Measurements from ENCODE around the gene RBM10. TPM values are rescaled to one million over a fixed set of nuclear protein-coding genes. Genes with fewer than 3 reads are reported as not detected.

The RBM10 gene
- total RNA-seq, 1 experiment from 2014 or later = 56.9 TPM

GRCh38 chrX:47156611-47157520, 11.8 kb downstream of the RBM10 start:
- Histone ChIP-seq H3K4me1 (ENCODE audit: control insufficient read depth in 1 of 2, insufficient read depth in 2 of 2, low read length in 2 of 2) (no peaks in the 10 kb centered on the region), H3K9me2 (ENCODE audit: insufficient read depth) (no peaks in the 10 kb centered on the region), H3K79me2 (ENCODE audit: insufficient read depth, low read length) (peaks cover 88% of the 10 kb centered on the region), H3K4me3 (replicated peaks in 1 of 2; ENCODE audit: low read depth in 1 of 2, low read length in 2 of 2) (no peak overlapping the region), H4K20me1 (ENCODE audit: insufficient read depth) (no peaks in the 10 kb centered on the region), H3K4me2 (ENCODE audit: low read length) (no peak overlapping the region), H3K36me3 (ENCODE audit: control insufficient read depth in 1 of 2, insufficient read depth in 2 of 2, low read length in 2 of 2) (peaks cover 0 to 4% of the 10 kb centered on the region in 2 experiments; a peak in 1 of 4 replicates), H2AFZ (ENCODE audit: low read depth, low read length, poor library complexity, severe bottlenecking) (no peak overlapping the region), H3K27me3 (ENCODE audit: insufficient read depth, low read length) (no peaks in the 10 kb centered on the region), H3K27ac (ENCODE audit: low read depth, low read length) (no peak overlapping the region), H3K9me3 (ENCODE audit: control insufficient read depth in 1 of 2, insufficient read depth in 1 of 2, low read depth in 1 of 2, low read length in 2 of 2) (no peaks in the 10 kb centered on the region), H3K9ac (ENCODE audit: low read length) (no peak overlapping the region)
- BruUV-seq (replicated peaks) = no TSS peak
- intact Hi-C loops (cut with micrococcal nuclease) = no loop called here
- ATAC-seq = no peak
- TF ChIP-seq JUND (IDR thresholded peaks at IDR 0.05) (no peak), YY1 (IDR thresholded peaks at IDR 0.05; ENCODE audit: extremely low read depth, insufficient replicate concordance, low read depth, low read length) (no peak), CBX3 (IDR thresholded peaks at IDR 0.05; ENCODE audit: low read depth) (no peak), POLR2AphosphoS5 (IDR thresholded peaks at IDR 0.05; ENCODE audit: low read depth, low read length) (no peak), FOSL1 (IDR thresholded peaks at IDR 0.05; ENCODE audit: low read depth) (no peak), RAD21 (IDR thresholded peaks at IDR 0.05; ENCODE audit: low read depth) (no peak), SIN3A (IDR thresholded peaks at IDR 0.05; ENCODE audit: low read depth) (no peak), POLR2A (IDR thresholded peaks at IDR 0.05; ENCODE audit: borderline replicate concordance, extremely low read depth, insufficient read depth, insufficient read length) (no peak), CTCF (IDR thresholded peaks at IDR 0.05 in 2 of 3, conservative IDR thresholded peaks at IDR 0.05 in 1 of 3; ENCODE audit: borderline replicate concordance in 1 of 3, insufficient read depth in 1 of 3, low read depth in 2 of 3, low read length in 2 of 3) (no peak), ZFX (IDR thresholded peaks at IDR 0.05) (no peak), REST (IDR thresholded peaks at IDR 0.05; ENCODE audit: low read depth) (no peak), EZH2phosphoT487 (IDR thresholded peaks at IDR 0.05; ENCODE audit: borderline replicate concordance) (no peak), CEBPB (IDR thresholded peaks at IDR 0.05; ENCODE audit: low read depth) (no peak), MAX (IDR thresholded peaks at IDR 0.05) (no peak), EZH2 (IDR thresholded peaks at IDR 0.05) (no peak), TCF7L2 (IDR thresholded peaks at IDR 0.05; ENCODE audit: borderline replicate concordance, extremely low read depth, insufficient read depth, insufficient read length) (no peak), ZNF274 (IDR thresholded peaks at IDR 0.05; ENCODE audit: low read depth, low read length) (no peak)
- no peak for DNase-seq (ENCODE audit: low read depth, low spot score)
- RAD21 ChIA-PET (ENCODE audit: low non-redundant PET in 1 of 2, low total read pairs in 2 of 2, uncharacterized antibody in 2 of 2, unreplicated experiment in 2 of 2) = no interaction called here
- CTCF ChIA-PET = interaction anchor here (1.7 kb wide), 1 partner anchor 12 kb away, joined by 4 read pairs; the partner anchor contains the start of genes NDUFB11 and RBM10
- POLR2A ChIA-PET = no interaction called here
